Ishikawa (cell line): ENCODE data around the gene DOK4.

Experiments
- CREB1 ChIP-seq: IDR thresholded peaks from 2 replicates; pipeline ENCODE4 v1.6.1; 2012; ENCODE audit warnings: low read depth
- EP300 ChIP-seq: IDR thresholded peaks from 2 replicates; pipeline ENCODE4 v1.6.1; 2012; ENCODE audit warnings: borderline replicate concordance
- FOXM1 ChIP-seq: IDR thresholded peaks from 2 replicates; pipeline ENCODE4 v1.6.1; 2012; ENCODE audit warnings: low read depth, borderline replicate concordance
- RAD21 ChIP-seq: IDR thresholded peaks from 2 replicates; pipeline ENCODE4 v1.6.1; 2012; ENCODE audit warnings: low read depth
- REST ChIP-seq: IDR thresholded peaks from 2 replicates; pipeline ENCODE4 v1.6.1; 2012; ENCODE audit warnings: low read depth, mild to moderate bottlenecking
- TAF1 ChIP-seq: IDR thresholded peaks from 2 replicates; pipeline ENCODE4 v1.6.1; 2012; ENCODE audit warnings: low read depth, mild to moderate bottlenecking
- TEAD4 ChIP-seq: IDR thresholded peaks from 2 replicates; pipeline ENCODE4 v1.6.1; 2012
- YY1 ChIP-seq: IDR thresholded peaks from 2 replicates; pipeline ENCODE4 v1.6.1; 2012; ENCODE audit warnings: low read depth

- TF ChIP-seq TEAD4: no peak
- TF ChIP-seq RAD21: no peak
- no peak for TF ChIP-seq FOXM1
- TF ChIP-seq YY1: no peak
- TF ChIP-seq CREB1: no peak
- no peak for TF ChIP-seq REST
- no peak for TF ChIP-seq EP300
- no peak for TF ChIP-seq TAF1
These were observed 53.8 kb downstream of the DOK4 start for GRCh38 chr16:57432505-57432904.
